ENCODE measurements around the gene BRD3.

DNA sequence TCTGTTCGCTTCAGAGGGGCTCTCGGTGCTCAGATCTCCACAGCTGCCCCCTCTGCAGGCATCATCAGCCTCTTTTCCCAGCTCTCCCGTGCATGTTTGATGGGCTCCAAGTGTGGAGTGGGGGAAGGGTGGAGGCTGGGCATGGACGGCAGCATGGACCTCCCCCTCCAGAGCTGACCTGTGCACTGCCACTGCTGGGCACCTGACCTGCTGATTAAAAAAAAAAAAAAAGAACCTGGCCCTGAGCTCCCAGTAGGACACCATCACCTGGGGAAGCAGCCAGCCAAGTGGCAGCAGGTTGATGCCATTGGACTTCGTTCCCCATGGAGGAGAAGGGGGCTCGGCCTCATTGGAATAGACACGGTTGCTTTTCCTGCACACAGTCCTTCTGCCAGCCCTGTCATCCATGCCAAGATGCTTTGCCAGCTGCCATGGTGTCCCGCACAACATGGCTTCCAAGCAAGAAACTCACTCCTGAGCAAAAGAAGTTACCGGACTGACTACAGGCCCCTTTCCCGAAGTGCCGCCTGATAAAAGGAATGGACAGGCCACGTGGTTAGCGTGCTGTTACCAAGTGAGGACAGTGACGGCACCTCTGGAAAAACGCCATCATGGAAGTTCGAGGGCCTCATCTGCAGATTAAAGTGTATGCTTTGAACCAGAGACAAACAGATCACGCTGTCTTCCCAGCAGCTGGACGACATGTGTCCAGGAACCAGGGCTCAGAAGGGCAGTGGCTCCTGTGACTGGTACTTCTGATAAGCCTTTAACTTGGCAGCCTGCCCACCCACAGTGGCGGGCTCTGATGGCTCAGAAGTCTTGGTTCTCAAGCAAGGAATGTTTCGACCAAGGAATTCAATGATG, 57.3 kb downstream of the BRD3 start:
- TF ChIP-seq, protein P1, sequence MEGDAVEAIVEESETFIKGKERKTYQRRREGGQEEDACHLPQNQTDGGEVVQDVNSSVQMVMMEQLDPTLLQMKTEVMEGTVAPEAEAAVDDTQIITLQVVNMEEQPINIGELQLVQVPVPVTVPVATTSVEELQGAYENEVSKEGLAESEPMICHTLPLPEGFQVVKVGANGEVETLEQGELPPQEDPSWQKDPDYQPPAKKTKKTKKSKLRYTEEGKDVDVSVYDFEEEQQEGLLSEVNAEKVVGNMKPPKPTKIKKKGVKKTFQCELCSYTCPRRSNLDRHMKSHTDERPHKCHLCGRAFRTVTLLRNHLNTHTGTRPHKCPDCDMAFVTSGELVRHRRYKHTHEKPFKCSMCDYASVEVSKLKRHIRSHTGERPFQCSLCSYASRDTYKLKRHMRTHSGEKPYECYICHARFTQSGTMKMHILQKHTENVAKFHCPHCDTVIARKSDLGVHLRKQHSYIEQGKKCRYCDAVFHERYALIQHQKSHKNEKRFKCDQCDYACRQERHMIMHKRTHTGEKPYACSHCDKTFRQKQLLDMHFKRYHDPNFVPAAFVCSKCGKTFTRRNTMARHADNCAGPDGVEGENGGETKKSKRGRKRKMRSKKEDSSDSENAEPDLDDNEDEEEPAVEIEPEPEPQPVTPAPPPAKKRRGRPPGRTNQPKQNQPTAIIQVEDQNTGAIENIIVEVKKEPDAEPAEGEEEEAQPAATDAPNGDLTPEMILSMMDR (IDR thresholded peaks at IDR 0.05) = no peak
- TF ChIP-seq POLR2A (IDR thresholded peaks at IDR 0.05) (no peak), EP300 (IDR thresholded peaks at IDR 0.05) (no peak)
